GM12865 (cell line): ENCODE data around the gene SLC2A9.

Experiments used
- DNase-seq: peaks from one replicate; pipeline ENCODE4 v3.0.0; 2010; ENCODE audit warnings: low read depth
- H3K4me3 ChIP-seq: 2 replicates; pipeline ENCODE4 v1.5.1; 2011; ENCODE audit warnings: mild to moderate bottlenecking, low read depth, low read length, control low read depth
- CTCF ChIP-seq: IDR thresholded peaks from 2 replicates; pipeline ENCODE4 v1.5.1; 2011; ENCODE audit warnings: low read length, control low read depth, low read depth, inconsistent platforms; ENCODE audit not compliant: insufficient read depth; ENCODE audit errors: missing control alignments

The SLC2A9 gene

GRCh38 chr4:9880406-9881197 is 140.7 kb downstream of the SLC2A9 start:
- H3K4me3 ChIP-seq = no peak overlapping the region
- no peak for DNase-seq
- no peak for TF ChIP-seq CTCF

- no peak for TF ChIP-seq CTCF
- DNase-seq = no peak
- H3K4me3 ChIP-seq = no peak overlapping the region
Observed at GRCh38 chr4:9877123-9877522, 144.2 kb downstream of the SLC2A9 start.

DNA sequence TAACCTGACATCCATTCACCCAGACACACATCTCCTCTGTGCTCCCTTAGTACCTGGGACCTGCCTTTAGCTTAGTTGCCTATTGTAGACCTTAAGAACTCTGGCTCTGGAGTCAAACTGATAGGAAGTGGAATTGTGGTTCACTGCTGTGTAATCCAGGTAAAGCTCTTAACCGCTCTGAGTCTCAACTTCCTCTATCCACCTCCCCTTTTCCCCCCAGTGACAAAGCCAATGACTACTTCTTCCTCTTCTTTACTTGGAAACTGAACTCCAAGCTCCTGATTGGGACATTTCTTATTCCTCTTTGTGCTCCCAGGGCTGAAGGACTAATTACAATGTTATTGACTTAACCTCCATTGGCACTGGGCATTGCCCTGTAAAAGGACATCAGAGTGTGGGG is 145.8 kb downstream of the SLC2A9 start:
- H3K4me3 ChIP-seq = no peak overlapping the region
- no peak for TF ChIP-seq CTCF
- no peak for DNase-seq

DNA sequence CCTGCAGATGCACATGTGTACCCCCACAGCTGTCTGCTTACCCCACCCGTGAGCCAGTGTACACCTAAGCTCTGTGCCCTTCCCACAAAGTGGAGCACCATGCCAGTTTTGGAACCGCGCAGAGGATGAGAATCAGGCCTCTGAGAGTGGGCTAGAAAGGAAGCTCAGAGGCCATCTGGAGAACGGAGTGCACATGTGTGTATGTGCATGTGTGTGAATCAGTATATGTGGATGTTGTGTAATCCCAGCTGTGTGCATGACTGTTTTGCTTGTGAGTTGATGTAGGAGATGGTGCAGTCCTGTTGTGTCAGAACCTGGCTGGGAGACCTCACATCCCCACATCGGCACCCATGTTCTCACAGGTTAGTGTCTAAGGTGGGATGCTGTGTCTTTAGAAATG is 146.9 kb downstream of the SLC2A9 start:
- H3K4me3 ChIP-seq = no peak overlapping the region
- TF ChIP-seq CTCF = no peak
- no peak for DNase-seq

DNA sequence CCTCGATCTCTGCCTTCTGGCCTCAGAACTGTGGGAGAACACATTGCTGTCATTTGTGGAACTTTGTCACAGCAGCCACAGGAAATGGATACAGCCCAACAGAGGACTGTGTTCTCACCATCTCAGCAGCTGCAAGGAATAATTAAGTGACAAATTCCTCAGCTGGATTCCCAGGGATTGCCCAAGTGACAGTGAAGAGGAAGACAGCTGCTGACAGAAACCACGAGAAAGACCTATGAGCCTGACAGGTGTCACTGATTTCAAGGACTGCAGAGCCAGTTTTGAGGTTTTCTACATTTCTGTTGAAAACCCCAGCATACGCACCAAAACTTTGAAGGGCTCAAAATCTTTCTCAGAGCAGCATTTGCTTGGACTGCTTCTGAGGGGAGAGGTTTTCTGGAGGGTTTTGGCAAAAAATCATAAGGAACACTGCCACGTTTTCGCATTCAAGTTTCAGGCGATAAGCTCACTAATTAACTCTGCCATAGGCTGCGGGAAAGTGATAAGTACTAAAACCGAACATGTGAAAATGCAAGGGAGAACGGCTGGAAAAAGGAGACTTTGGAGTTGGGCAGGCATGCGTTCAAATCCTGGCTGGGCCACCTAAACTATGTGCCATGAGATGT is 151.0 kb downstream of the SLC2A9 start:
- TF ChIP-seq CTCF = no peak
- DNase-seq = no peak
- H3K4me3 ChIP-seq = no peak overlapping the region

DNA sequence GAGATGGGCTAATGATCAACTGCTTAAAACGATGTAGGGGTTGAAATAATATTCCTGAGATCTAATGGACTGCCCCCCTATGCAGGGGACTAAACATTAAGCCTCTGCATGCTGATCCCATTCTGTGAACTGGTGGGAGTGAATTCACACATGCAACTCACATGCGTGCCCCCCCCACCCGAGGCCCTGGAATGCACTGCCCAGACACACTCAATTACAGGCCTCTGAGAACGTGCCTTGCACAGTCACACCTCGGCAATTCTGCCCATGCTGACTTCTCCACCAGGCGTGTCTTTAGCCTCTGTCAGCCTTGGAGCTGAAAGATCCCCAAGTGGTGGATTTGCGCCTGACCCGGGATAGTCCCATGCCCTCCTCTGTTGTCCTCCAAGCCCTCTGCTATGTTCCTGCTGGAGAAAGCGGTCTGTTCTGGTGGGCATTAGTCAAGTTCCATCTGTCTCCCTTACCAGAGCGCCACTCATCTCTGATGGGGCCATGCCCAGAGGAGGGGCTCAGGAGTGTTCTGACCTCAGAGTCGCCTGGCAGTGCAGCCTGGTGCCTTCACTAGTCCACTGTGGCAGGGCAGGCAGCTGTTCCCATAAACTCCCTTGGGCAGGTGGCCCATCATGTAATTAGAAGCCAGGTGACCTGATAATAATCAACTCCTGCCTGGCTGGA is 153.4 kb downstream of the SLC2A9 start:
- no peak for DNase-seq
- no peak overlapping the region for H3K4me3 ChIP-seq
- no peak for TF ChIP-seq CTCF
